HepG2 (cell line): ENCODE measurements around the gene IHH. TPM values are rescaled to one million over a fixed set of nuclear protein-coding genes. Genes with fewer than 3 reads are reported as not detected.
A peak's percentile ranks its signal among the peaks of the same experiment; 100 is the strongest.

ENCODE experiments used
- ARNT ChIP-seq: fragments of 450-650 bp; IDR thresholded peaks from 2 replicates; pipeline ENCODE4 v1.6.1; 2017
- HDAC2 ChIP-seq: sonication (generic); formaldehyde crosslinking; IDR thresholded peaks from 2 replicates; pipeline ENCODE4 v1.4.0; 2020; ENCODE audit warnings: missing genetic modification reagents
- HNRNPL ChIP-seq: fragments of 200-400 bp; formaldehyde crosslinking; IDR thresholded peaks from 2 replicates; pipeline ENCODE4 v1.6.1; 2017; ENCODE audit warnings: mild to moderate bottlenecking, low read depth, low read length
- SRSF1 ChIP-seq: fragments of 200-400 bp; formaldehyde crosslinking; optimal IDR thresholded peaks from 2 replicates; pipeline ENCODE3; 2017; ENCODE audit warnings: mild to moderate bottlenecking, low read depth, low read length, moderate library complexity
- XRCC5 ChIP-seq: fragments of 200-400 bp; formaldehyde crosslinking; optimal IDR thresholded peaks from 2 replicates; pipeline ENCODE3; 2017; ENCODE audit warnings: mild to moderate bottlenecking, low read length
- ZBTB7A ChIP-seq: sonication (generic); formaldehyde crosslinking; IDR thresholded peaks from 2 replicates; pipeline ENCODE4 v1.8.0; 2022; ENCODE audit warnings: mild to moderate bottlenecking, missing genetic modification reagents
- polyA plus RNA-seq, 8 experiments: library from polyadenylated mRNA; depleted of rRNA in 3 of 8; stranded (reverse) in 7 of 8; unstranded in 1 of 8; fragments of >200 nt; fragmentation: Illumina TruSeq in 4 of 8; extraction: Trizol in 4 of 8; gene quantifications; 2 replicates each; pipeline versions ENCODE4 v1.2.1 to v1.2.3, GENCODE V29; 2011 to 2016; ENCODE audit warnings: low read depth in 4 of 8, missing spikeins in 1 of 8, mixed read lengths in 1 of 8; ENCODE audit not compliant: insufficient read depth in 1 of 8
- total RNA-seq, 5 experiments: library from RNA; depleted of rRNA; stranded (reverse); fragments of >200 nt; fragmentation: Illumina TruSeq; extraction: Trizol; gene quantifications; 2 replicates each; pipeline ENCODE4 v1.2.3, GENCODE V29; 2016; ENCODE audit warnings: low read depth in 1 of 5
- TF ChIP-seq, protein P1 (sequence below): sonication (generic); formaldehyde crosslinking; IDR thresholded peaks from one replicate; pipeline ENCODE4 v1.5.1; 2020; ENCODE audit warnings: mild to moderate bottlenecking, missing genetic modification reagents; ENCODE audit errors: not compliant biosample characterization
- TF ChIP-seq, protein P2 (sequence below): IDR thresholded peaks from 2 replicates; pipeline ENCODE4 v1.6.1; 2016; ENCODE audit warnings: low read depth, control low read depth
- TF ChIP-seq, protein P3 (sequence below): sonication (generic); formaldehyde crosslinking; IDR thresholded peaks from 2 replicates; pipeline ENCODE4 v1.4.0; 2020; ENCODE audit warnings: missing genetic modification reagents, borderline replicate concordance
- TF ChIP-seq, protein P4 (sequence below): IDR thresholded peaks from 2 replicates; pipeline ENCODE4 v1.4.0; 2020; ENCODE audit warnings: mild to moderate bottlenecking, missing genetic modification reagents
- TF ChIP-seq, protein P5 (sequence below): sonication (generic); formaldehyde crosslinking; IDR thresholded peaks from 2 replicates; pipeline ENCODE4 v1.4.0; 2020; ENCODE audit warnings: missing genetic modification reagents

The IHH gene
- total and polyA plus RNA-seq, 2 of the 13 experiments (the other 11 are each of a cell fraction or from before 2014, with no cell fraction given): 0.42 TPM; not detected in 1

DNA sequence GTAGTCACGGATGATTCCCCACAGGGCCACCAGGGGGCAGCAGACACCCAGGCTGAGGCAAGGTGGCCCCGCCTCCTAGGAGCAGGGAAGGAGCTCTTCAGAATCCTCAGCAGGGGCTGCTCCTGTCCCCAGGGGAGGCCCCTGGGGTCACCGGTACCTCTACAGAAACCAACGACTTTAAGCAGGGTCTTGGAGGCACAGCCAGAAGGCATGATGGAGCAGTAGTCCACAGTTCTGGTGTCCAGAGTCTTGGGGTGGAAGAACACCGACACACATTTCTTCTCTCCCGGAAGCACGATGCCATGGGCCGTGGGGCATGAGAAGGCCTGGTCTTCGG, 30.9 kb downstream of the IHH start (continued):
- TF ChIP-seq, protein P1, sequence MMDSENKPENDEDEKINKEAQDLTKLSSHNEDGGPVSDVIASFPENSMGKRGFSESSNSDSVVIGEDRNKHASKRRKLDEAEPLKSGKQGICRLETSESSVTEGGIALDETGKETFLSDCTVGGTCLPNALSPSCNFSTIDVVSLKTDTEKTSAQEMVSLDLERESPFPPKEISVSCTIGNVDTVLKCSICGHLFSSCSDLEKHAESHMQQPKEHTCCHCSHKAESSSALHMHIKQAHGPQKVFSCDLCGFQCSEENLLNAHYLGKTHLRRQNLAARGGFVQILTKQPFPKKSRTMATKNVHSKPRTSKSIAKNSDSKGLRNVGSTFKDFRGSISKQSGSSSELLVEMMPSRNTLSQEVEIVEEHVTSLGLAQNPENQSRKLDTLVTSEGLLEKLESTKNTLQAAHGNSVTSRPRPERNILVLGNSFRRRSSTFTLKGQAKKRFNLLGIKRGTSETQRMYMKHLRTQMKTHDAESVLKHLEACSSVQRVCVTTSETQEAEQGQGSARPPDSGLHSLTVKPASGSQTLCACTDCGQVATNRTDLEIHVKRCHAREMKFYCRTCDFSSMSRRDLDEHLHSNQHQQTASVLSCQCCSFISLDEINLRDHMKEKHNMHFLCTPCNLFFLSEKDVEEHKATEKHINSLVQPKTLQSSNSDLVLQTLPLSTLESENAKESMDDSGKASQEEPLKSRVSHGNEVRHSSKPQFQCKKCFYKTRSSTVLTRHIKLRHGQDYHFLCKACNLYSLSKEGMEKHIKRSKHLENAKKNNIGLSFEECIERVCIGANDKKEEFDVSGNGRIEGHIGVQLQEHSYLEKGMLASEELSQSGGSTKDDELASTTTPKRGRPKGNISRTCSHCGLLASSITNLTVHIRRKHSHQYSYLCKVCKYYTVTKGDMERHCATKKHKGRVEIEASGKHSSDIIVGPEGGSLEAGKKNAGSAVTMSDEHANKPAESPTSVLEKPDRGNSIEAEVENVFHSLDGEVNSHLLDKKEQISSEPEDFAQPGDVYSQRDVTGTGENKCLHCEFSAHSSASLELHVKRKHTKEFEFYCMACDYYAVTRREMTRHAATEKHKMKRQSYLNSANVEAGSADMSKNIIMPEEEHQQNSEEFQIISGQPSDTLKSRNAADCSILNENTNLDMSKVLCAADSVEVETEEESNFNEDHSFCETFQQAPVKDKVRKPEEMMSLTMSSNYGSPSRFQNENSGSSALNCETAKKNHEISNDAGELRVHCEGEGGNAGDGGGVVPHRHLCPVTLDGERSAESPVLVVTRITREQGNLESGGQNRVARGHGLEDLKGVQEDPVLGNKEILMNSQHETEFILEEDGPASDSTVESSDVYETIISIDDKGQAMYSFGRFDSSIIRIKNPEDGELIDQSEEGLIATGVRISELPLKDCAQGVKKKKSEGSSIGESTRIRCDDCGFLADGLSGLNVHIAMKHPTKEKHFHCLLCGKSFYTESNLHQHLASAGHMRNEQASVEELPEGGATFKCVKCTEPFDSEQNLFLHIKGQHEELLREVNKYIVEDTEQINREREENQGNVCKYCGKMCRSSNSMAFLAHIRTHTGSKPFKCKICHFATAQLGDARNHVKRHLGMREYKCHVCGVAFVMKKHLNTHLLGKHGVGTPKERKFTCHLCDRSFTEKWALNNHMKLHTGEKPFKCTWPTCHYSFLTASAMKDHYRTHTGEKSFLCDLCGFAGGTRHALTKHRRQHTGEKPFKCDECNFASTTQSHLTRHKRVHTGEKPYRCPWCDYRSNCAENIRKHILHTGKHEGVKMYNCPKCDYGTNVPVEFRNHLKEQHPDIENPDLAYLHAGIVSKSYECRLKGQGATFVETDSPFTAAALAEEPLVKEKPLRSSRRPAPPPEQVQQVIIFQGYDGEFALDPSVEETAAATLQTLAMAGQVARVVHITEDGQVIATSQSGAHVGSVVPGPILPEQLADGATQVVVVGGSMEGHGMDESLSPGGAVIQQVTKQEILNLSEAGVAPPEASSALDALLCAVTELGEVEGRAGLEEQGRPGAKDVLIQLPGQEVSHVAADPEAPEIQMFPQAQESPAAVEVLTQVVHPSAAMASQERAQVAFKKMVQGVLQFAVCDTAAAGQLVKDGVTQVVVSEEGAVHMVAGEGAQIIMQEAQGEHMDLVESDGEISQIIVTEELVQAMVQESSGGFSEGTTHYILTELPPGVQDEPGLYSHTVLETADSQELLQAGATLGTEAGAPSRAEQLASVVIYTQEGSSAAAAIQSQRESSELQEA (CRISPR knock-in tag): peak; percentile 58
- TF ChIP-seq XRCC5 (peak; percentile 92), ZBTB7A (no peak), ARNT (no peak), HNRNPL (no peak), HDAC2 (no peak), SRSF1 (no peak)
- TF ChIP-seq, protein P2, sequence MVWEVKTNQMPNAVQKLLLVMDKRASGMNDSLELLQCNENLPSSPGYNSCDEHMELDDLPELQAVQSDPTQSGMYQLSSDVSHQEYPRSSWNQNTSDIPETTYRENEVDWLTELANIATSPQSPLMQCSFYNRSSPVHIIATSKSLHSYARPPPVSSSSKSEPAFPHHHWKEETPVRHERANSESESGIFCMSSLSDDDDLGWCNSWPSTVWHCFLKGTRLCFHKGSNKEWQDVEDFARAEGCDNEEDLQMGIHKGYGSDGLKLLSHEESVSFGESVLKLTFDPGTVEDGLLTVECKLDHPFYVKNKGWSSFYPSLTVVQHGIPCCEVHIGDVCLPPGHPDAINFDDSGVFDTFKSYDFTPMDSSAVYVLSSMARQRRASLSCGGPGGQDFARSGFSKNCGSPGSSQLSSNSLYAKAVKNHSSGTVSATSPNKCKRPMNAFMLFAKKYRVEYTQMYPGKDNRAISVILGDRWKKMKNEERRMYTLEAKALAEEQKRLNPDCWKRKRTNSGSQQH: no peak
- TF ChIP-seq, protein P3, sequence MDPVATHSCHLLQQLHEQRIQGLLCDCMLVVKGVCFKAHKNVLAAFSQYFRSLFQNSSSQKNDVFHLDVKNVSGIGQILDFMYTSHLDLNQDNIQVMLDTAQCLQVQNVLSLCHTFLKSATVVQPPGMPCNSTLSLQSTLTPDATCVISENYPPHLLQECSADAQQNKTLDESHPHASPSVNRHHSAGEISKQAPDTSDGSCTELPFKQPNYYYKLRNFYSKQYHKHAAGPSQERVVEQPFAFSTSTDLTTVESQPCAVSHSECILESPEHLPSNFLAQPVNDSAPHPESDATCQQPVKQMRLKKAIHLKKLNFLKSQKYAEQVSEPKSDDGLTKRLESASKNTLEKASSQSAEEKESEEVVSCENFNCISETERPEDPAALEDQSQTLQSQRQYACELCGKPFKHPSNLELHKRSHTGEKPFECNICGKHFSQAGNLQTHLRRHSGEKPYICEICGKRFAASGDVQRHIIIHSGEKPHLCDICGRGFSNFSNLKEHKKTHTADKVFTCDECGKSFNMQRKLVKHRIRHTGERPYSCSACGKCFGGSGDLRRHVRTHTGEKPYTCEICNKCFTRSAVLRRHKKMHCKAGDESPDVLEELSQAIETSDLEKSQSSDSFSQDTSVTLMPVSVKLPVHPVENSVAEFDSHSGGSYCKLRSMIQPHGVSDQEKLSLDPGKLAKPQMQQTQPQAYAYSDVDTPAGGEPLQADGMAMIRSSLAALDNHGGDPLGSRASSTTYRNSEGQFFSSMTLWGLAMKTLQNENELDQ (CRISPR knock-in tag): 0 out of 2 replicates have a peak, but pooled peaks have one; percentile 43
- TF ChIP-seq, protein P4, sequence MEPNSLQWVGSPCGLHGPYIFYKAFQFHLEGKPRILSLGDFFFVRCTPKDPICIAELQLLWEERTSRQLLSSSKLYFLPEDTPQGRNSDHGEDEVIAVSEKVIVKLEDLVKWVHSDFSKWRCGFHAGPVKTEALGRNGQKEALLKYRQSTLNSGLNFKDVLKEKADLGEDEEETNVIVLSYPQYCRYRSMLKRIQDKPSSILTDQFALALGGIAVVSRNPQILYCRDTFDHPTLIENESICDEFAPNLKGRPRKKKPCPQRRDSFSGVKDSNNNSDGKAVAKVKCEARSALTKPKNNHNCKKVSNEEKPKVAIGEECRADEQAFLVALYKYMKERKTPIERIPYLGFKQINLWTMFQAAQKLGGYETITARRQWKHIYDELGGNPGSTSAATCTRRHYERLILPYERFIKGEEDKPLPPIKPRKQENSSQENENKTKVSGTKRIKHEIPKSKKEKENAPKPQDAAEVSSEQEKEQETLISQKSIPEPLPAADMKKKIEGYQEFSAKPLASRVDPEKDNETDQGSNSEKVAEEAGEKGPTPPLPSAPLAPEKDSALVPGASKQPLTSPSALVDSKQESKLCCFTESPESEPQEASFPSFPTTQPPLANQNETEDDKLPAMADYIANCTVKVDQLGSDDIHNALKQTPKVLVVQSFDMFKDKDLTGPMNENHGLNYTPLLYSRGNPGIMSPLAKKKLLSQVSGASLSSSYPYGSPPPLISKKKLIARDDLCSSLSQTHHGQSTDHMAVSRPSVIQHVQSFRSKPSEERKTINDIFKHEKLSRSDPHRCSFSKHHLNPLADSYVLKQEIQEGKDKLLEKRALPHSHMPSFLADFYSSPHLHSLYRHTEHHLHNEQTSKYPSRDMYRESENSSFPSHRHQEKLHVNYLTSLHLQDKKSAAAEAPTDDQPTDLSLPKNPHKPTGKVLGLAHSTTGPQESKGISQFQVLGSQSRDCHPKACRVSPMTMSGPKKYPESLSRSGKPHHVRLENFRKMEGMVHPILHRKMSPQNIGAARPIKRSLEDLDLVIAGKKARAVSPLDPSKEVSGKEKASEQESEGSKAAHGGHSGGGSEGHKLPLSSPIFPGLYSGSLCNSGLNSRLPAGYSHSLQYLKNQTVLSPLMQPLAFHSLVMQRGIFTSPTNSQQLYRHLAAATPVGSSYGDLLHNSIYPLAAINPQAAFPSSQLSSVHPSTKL (CRISPR knock-in tag): no peak
- TF ChIP-seq, protein P5, sequence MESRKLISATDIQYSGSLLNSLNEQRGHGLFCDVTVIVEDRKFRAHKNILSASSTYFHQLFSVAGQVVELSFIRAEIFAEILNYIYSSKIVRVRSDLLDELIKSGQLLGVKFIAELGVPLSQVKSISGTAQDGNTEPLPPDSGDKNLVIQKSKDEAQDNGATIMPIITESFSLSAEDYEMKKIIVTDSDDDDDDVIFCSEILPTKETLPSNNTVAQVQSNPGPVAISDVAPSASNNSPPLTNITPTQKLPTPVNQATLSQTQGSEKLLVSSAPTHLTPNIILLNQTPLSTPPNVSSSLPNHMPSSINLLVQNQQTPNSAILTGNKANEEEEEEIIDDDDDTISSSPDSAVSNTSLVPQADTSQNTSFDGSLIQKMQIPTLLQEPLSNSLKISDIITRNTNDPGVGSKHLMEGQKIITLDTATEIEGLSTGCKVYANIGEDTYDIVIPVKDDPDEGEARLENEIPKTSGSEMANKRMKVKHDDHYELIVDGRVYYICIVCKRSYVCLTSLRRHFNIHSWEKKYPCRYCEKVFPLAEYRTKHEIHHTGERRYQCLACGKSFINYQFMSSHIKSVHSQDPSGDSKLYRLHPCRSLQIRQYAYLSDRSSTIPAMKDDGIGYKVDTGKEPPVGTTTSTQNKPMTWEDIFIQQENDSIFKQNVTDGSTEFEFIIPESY: no peak
